AG04450 (cell line): ENCODE data around the gene BEST4. TPM values are rescaled to one million over a fixed set of nuclear protein-coding genes. Genes with fewer than 3 reads are reported as not detected.
A peak's percentile ranks its signal among the peaks of the same experiment; 100 is the strongest.

Experiments
- CTCF ChIA-PET: fragments of 300-600, 350-600 bp; formaldehyde crosslinking; extraction: SDS; loops from one replicate; lab custom pipeline; 2022; ENCODE audit warnings: antibody characterized with exemption, inconsistent platforms; lab: Charles Lee
- POLR2A ChIA-PET: fragments of 350-600 bp; formaldehyde crosslinking; extraction: SDS; loops from one replicate; lab custom pipeline; 2021; ENCODE audit warnings: antibody characterized with exemption, inconsistent platforms; lab: Yijun Ruan, JAX
- DNase-seq: peaks from one replicate; pipeline ENCODE4 v3.0.0-alpha.2; 2011; ENCODE audit warnings: low read depth, low spot score
- H3K27ac ChIP-seq: one replicate; pipeline ENCODE4 v1.5.1; 2012; ENCODE audit warnings: low read depth, low read length, control low read depth
- H3K27me3 ChIP-seq: one replicate; pipeline ENCODE4 v1.6.0; 2012; ENCODE audit warnings: low read length; ENCODE audit not compliant: control insufficient read depth, insufficient read depth
- H3K4me3 ChIP-seq: 2 replicates; pipeline ENCODE4 v1.5.1; 2011; ENCODE audit warnings: mild to moderate bottlenecking, low read depth, low read length, control low read depth
- H3K9me3 ChIP-seq: 2 replicates; pipeline ENCODE4 v1.5.1; 2012; ENCODE audit warnings: low read length; ENCODE audit not compliant: control insufficient read depth, insufficient read depth
- polyA plus RNA-seq: library from polyadenylated mRNA; depleted of rRNA; stranded (reverse); fragments of >200 nt; gene quantifications from 2 replicates; pipeline ENCODE4 v1.2.3, GENCODE V29; 2011
- TF ChIP-seq, protein P1 (sequence below): IDR thresholded peaks from 2 replicates; pipeline ENCODE4 v1.5.1; 2011; ENCODE audit warnings: low read depth, low read length, control low read depth, inconsistent platforms

BEST4 gene
- polyA plus RNA-seq, 1 experiment = 0.07 TPM

- POLR2A ChIA-PET = interaction anchor here (0.6 to 2.3 kb wide), 6 partner anchors 8 to 228 kb away, joined by 3 to 9 read pairs (median 5); partner anchors contain the start of genes HECTD3, PLK3 and RPS8
Measured at GRCh38 chr1:44783697-44784093, 4.3 kb downstream of the BEST4 start.

GRCh38 chr1:44780583-44781121 lies 7.3 kb downstream of the BEST4 start:
- ChIA-PET POLR2A (interaction anchor here (0.6 to 0.9 kb wide), 3 partner anchors 14 to 45 kb away, joined by 3 to 6 read pairs (median 3); partner anchors contain the start of gene PLK3), CTCF (interaction anchor here (0.5 to 1.3 kb wide), 2 partner anchors 9 to 27 kb away, joined by 3 to 5 read pairs; no protein-coding TSS in a partner anchor)
- DNase-seq = no peak
- TF ChIP-seq, protein P1, sequence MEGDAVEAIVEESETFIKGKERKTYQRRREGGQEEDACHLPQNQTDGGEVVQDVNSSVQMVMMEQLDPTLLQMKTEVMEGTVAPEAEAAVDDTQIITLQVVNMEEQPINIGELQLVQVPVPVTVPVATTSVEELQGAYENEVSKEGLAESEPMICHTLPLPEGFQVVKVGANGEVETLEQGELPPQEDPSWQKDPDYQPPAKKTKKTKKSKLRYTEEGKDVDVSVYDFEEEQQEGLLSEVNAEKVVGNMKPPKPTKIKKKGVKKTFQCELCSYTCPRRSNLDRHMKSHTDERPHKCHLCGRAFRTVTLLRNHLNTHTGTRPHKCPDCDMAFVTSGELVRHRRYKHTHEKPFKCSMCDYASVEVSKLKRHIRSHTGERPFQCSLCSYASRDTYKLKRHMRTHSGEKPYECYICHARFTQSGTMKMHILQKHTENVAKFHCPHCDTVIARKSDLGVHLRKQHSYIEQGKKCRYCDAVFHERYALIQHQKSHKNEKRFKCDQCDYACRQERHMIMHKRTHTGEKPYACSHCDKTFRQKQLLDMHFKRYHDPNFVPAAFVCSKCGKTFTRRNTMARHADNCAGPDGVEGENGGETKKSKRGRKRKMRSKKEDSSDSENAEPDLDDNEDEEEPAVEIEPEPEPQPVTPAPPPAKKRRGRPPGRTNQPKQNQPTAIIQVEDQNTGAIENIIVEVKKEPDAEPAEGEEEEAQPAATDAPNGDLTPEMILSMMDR = no peak
- Histone ChIP-seq H3K27ac (no peak overlapping the region), H3K9me3 (no peaks in the 10 kb centered on the region; the same call in 1 of the 2 replicates), H3K4me3 (no peak overlapping the region), H3K27me3 (peaks cover 2% of the 10 kb centered on the region)

More at GRCh38 chr1:44783697-44784093, 4.3 kb downstream of the BEST4 start:
- H3K27ac ChIP-seq = no peak overlapping the region
- peak overlapping the region; percentile 41; the same call in 1 of the 2 replicates for H3K4me3 ChIP-seq
- TF ChIP-seq, protein P1 = no peak
- DNase-seq = no peak
- no peaks in the 10 kb centered on the region; the same call in 1 of the 2 replicates for H3K9me3 ChIP-seq
- CTCF ChIA-PET = interaction anchor here (0.7 to 2.2 kb wide), 3 partner anchors 10 to 69 kb away, joined by 3 to 10 read pairs (median 4); partner anchors contain the start of gene RNU5D-1
- peaks cover 2% of the 10 kb centered on the region for H3K27me3 ChIP-seq

GRCh38 chr1:44778705-44779576 lies 9.0 kb downstream of the BEST4 start:
- H3K9me3 ChIP-seq = no peaks in the 10 kb centered on the region; the same call in 1 of the 2 replicates

GRCh38 chr1:44777969-44778635 lies 9.9 kb downstream of the BEST4 start:
- H3K27me3 ChIP-seq = no peaks in the 10 kb centered on the region
- ChIA-PET POLR2A (interaction anchor here (1.0 kb wide), 1 partner anchor 41 kb away, joined by 3 read pairs; no protein-coding TSS in a partner anchor), CTCF (interaction anchor here (0.8 to 1.3 kb wide), 4 partner anchors 7 to 236 kb away, joined by 3 to 4 read pairs (median 3); partner anchors contain the start of gene PLK3)
- peak overlapping the region; percentile 21 for H3K27ac ChIP-seq
- no peak for DNase-seq
- TF ChIP-seq, protein P1 = no peak
- no peaks in the 10 kb centered on the region; the same call in 1 of the 2 replicates for H3K9me3 ChIP-seq
- H3K4me3 ChIP-seq = peak overlapping the region; percentile 92

More at GRCh38 chr1:44778705-44779576, 9.0 kb downstream of the BEST4 start:
- ChIA-PET CTCF (interaction anchor here (1.3 kb wide), 1 partner anchor 236 kb away, joined by 3 read pairs; no protein-coding TSS in a partner anchor), POLR2A (no interaction called here)
- Histone ChIP-seq H3K27ac (no peak overlapping the region), H3K27me3 (no peaks in the 10 kb centered on the region), H3K4me3 (no peak overlapping the region)
- TF ChIP-seq, protein P1 = no peak
- no peak for DNase-seq
